Measurements from ENCODE around the gene MRPL36.

Gene MRPL36

DNA sequence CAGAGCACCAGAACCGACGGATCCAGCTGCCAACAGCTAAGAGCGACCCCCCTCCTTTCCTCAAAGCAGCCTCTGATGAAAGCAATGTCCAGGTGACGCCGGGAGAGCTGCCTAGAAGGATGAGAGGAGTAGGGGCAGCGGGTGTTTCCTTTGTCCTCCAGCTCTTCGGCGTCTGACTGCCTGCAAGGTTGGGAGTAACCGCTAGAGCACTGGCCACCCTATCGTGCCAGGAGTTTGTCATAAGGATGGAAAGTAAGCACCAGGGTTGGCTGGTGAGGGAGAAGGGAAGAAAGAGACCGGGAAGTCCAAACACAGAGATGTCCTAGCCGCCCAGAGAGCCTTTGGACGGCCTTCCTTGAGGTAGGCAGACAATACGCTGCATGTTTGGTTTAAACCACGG lies 10.8 kb downstream of the MRPL36 start:
- H3K4me3 ChIP-seq (replicated peaks; ENCODE audit: insufficient read depth, low read length), result no peak overlapping the region
- H3K27ac ChIP-seq (replicated peaks), result no peak overlapping the region
- no peaks in the 10 kb centered on the region for H3K27me3 ChIP-seq (ENCODE audit: insufficient read depth, poor library complexity, severe bottlenecking)
- TF ChIP-seq POLR2AphosphoS5 (IDR thresholded peaks at IDR 0.05; ENCODE audit: low read depth), result no peak
- TF ChIP-seq, protein P1, sequence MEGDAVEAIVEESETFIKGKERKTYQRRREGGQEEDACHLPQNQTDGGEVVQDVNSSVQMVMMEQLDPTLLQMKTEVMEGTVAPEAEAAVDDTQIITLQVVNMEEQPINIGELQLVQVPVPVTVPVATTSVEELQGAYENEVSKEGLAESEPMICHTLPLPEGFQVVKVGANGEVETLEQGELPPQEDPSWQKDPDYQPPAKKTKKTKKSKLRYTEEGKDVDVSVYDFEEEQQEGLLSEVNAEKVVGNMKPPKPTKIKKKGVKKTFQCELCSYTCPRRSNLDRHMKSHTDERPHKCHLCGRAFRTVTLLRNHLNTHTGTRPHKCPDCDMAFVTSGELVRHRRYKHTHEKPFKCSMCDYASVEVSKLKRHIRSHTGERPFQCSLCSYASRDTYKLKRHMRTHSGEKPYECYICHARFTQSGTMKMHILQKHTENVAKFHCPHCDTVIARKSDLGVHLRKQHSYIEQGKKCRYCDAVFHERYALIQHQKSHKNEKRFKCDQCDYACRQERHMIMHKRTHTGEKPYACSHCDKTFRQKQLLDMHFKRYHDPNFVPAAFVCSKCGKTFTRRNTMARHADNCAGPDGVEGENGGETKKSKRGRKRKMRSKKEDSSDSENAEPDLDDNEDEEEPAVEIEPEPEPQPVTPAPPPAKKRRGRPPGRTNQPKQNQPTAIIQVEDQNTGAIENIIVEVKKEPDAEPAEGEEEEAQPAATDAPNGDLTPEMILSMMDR (IDR thresholded peaks at IDR 0.05; ENCODE audit: insufficient read depth, low read length), result no peak
- TF ChIP-seq, protein P2, sequence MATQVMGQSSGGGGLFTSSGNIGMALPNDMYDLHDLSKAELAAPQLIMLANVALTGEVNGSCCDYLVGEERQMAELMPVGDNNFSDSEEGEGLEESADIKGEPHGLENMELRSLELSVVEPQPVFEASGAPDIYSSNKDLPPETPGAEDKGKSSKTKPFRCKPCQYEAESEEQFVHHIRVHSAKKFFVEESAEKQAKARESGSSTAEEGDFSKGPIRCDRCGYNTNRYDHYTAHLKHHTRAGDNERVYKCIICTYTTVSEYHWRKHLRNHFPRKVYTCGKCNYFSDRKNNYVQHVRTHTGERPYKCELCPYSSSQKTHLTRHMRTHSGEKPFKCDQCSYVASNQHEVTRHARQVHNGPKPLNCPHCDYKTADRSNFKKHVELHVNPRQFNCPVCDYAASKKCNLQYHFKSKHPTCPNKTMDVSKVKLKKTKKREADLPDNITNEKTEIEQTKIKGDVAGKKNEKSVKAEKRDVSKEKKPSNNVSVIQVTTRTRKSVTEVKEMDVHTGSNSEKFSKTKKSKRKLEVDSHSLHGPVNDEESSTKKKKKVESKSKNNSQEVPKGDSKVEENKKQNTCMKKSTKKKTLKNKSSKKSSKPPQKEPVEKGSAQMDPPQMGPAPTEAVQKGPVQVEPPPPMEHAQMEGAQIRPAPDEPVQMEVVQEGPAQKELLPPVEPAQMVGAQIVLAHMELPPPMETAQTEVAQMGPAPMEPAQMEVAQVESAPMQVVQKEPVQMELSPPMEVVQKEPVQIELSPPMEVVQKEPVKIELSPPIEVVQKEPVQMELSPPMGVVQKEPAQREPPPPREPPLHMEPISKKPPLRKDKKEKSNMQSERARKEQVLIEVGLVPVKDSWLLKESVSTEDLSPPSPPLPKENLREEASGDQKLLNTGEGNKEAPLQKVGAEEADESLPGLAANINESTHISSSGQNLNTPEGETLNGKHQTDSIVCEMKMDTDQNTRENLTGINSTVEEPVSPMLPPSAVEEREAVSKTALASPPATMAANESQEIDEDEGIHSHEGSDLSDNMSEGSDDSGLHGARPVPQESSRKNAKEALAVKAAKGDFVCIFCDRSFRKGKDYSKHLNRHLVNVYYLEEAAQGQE (IDR thresholded peaks at IDR 0.05; ENCODE audit: insufficient replicate concordance, low read depth), result no peak
- TF ChIP-seq GABPA (IDR thresholded peaks at IDR 0.05; ENCODE audit: low read depth), result no peak
- no peak for TF ChIP-seq SPI1 (IDR thresholded peaks at IDR 0.05; ENCODE audit: borderline replicate concordance, low read depth)
- DNase-seq (ENCODE audit: low read depth in 1 of 2, low spot score in 1 of 2), result no peak

DNA sequence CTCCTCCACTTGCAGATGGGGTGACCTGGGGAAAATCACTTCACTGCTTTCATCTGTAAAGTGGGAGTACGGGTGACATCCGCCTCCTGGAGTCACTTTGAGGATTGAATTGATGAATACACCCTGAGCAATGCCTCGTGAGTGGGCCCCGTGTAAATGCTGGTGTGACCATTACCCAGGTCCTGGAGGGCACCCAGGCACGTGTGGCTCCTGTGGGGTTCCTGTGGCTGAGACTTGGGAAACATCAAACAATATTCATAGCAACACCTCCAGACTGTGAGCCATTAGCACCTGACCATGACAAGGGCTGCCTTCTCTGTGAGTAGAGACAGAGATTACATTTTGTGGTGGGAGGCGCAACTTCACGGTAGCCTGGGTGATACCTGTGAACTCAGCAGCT lies 11.4 kb downstream of the MRPL36 start:
- Histone ChIP-seq H3K27me3 (ENCODE audit: insufficient read depth, poor library complexity, severe bottlenecking) (no peaks in the 10 kb centered on the region), H3K4me3 (replicated peaks; ENCODE audit: insufficient read depth, low read length) (no peak overlapping the region), H3K27ac (replicated peaks) (no peak overlapping the region)
- TF ChIP-seq SPI1 (IDR thresholded peaks at IDR 0.05; ENCODE audit: borderline replicate concordance, low read depth) (no peak), POLR2AphosphoS5 (IDR thresholded peaks at IDR 0.05; ENCODE audit: low read depth) (no peak), GABPA (IDR thresholded peaks at IDR 0.05; ENCODE audit: low read depth) (no peak)
- TF ChIP-seq, protein P2 (IDR thresholded peaks at IDR 0.05; ENCODE audit: insufficient replicate concordance, low read depth), result no peak
- TF ChIP-seq, protein P1 (IDR thresholded peaks at IDR 0.05; ENCODE audit: insufficient read depth, low read length), result no peak
- no peak for DNase-seq (ENCODE audit: low read depth in 1 of 2, low spot score in 1 of 2)

DNA sequence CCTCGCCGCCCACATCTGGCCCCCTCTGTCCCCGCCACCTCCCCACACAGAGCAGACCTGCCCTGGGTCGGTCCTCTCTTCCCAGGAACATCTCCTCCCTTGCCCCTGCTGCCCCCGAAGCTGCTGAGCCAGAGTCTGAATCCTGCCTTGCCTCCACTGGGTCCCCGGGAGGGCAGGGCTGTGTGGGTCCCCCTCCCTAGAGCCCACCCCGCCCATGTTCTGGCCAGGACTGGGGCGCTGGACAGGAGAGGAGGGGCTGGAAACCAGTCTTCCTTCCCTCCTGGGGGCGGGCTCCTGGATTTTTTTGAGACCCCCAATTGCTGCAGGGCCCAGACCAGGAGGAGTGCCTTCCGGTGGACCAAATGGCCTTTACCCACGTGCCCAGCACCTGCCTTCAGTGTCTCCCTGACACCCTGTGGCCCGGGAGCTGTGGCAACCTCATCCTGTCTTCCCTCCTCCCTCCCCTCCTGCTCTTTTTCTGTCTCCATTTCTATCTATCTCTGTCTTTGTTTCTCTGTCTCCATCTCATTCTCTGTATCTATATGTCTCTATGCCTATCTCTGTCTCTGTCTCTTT lies 12.1 kb downstream of the MRPL36 start:
- Histone ChIP-seq H3K27ac (replicated peaks) (no peak overlapping the region), H3K4me3 (replicated peaks; ENCODE audit: insufficient read depth, low read length) (no peak overlapping the region), H3K27me3 (ENCODE audit: insufficient read depth, poor library complexity, severe bottlenecking) (no peaks in the 10 kb centered on the region)
- no peak for DNase-seq (ENCODE audit: low read depth in 1 of 2, low spot score in 1 of 2)
- TF ChIP-seq SPI1 (IDR thresholded peaks at IDR 0.05; ENCODE audit: borderline replicate concordance, low read depth) (no peak), GABPA (IDR thresholded peaks at IDR 0.05; ENCODE audit: low read depth) (no peak)

DNA sequence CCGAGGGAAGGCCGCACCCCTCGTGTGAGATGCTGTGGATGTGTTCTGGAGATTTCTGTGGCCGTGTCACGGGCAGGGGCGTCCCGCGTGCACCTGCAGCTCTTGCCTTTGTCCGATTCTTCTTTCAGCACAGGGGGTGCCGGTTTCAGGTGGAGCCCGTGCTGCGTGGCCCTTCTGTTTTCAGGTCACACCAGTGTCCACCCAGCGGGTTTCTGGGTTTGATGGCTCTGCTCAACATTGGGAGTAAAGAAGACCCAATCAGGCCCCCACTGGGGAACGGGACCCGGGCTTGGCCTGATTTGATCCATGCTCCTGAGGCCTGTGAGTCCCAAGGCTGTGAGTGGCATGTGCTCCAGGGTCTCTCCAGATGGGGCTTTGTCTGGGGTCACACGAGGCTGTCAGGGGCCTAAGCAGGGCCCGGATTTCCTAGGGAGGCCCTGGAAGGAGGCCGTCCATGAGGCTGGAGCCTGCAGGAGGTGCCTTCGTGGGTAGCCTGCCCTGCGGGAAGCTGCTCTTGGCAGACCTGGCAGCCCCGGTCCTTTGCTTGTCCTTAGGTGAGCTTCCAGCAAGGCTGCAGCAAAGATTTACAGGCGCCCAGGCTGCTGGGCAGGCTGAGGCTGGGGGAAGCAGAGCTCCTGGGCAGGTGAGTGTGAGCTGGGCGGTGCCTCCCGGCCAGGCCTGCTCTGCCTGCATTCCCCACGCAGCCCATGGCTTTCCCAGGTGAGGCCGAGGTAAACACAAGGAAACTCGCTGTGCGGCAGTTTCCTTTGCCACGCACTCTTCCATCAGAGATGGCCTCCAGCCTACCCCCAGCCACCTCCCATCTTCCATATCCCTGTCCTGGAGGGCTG lies 12.8 kb downstream of the MRPL36 start:
- no peak overlapping the region for H3K4me3 ChIP-seq (replicated peaks; ENCODE audit: insufficient read depth, low read length)
- H3K27ac ChIP-seq (replicated peaks), result no peak overlapping the region
- TF ChIP-seq SPI1 (IDR thresholded peaks at IDR 0.05; ENCODE audit: borderline replicate concordance, low read depth) (no peak), GABPA (IDR thresholded peaks at IDR 0.05; ENCODE audit: low read depth) (no peak), POLR2AphosphoS5 (IDR thresholded peaks at IDR 0.05; ENCODE audit: low read depth) (no peak)
- TF ChIP-seq, protein P1 (IDR thresholded peaks at IDR 0.05; ENCODE audit: insufficient read depth, low read length), result no peak
- TF ChIP-seq, protein P2 (IDR thresholded peaks at IDR 0.05; ENCODE audit: insufficient replicate concordance, low read depth), result no peak
- DNase-seq (ENCODE audit: low read depth in 1 of 2, low spot score in 1 of 2), result no peak
- no peaks in the 10 kb centered on the region for H3K27me3 ChIP-seq (ENCODE audit: insufficient read depth, poor library complexity, severe bottlenecking)

All from HL-60 (cell line).